A673 (cell line): Measurements from ENCODE around the gene FHIT.

Experiments
- CTCF ChIP-seq: fragments of 300-800, 200-600 bp; sonication (generic); conservative IDR thresholded peaks from 2 replicates; pipeline ENCODE4 v1.5.1; 2017; ENCODE audit warnings: low read depth, mild to moderate bottlenecking, antibody characterized with exemption, low read length, moderate library complexity, mixed read lengths
- EZH2 ChIP-seq: fragments of 200-600 bp; sonication (generic); IDR thresholded peaks from 2 replicates; pipeline ENCODE4 v1.6.1; 2017; ENCODE audit warnings: borderline replicate concordance, low read depth, mild to moderate bottlenecking, mixed read lengths, antibody characterized with exemption, low read length; ENCODE audit not compliant: poor library complexity, severe bottlenecking

- no peak for TF ChIP-seq CTCF
- TF ChIP-seq EZH2: no peak
Measured at GRCh38 chr3:60177726-60178125, 1073.5 kb downstream of the FHIT start.
